WTC11 (cell line): Measurements from ENCODE around the gene PYCARD.

Experiments
- ARID4B ChIP-seq: sonication (generic); formaldehyde crosslinking; IDR thresholded peaks from 2 replicates; pipeline ENCODE4 v1.8.0; 2023; ENCODE audit warnings: missing genetic modification reagents, mild to moderate bottlenecking, borderline replicate concordance
- ETV6 ChIP-seq: sonication (generic); formaldehyde crosslinking; IDR thresholded peaks from 2 replicates; pipeline ENCODE4 v1.8.1; 2022; ENCODE audit warnings: mild to moderate bottlenecking, missing genetic modification reagents
- NR3C1 ChIP-seq: sonication (generic); formaldehyde crosslinking; conservative IDR thresholded peaks from 2 replicates; pipeline ENCODE4 v1.8.1; 2023; ENCODE audit warnings: low read depth, mild to moderate bottlenecking, missing genetic modification reagents
- RORB ChIP-seq: fragments of 250-450 bp; sonication (Bioruptor Pico); IDR thresholded peaks from 2 replicates; pipeline ENCODE4 v1.9.0; 2021; ENCODE audit warnings: mild to moderate bottlenecking
- ZBTB21 ChIP-seq: sonication (generic); formaldehyde crosslinking; IDR thresholded peaks from 2 replicates; pipeline ENCODE4 v1.8.1; 2023; ENCODE audit warnings: mild to moderate bottlenecking, missing genetic modification reagents, borderline replicate concordance
- ZNF416 ChIP-seq: fragments of 250-450 bp; sonication (Bioruptor Pico); IDR thresholded peaks from 2 replicates; pipeline ENCODE4 v1.9.0; 2021; ENCODE audit warnings: mild to moderate bottlenecking, inconsistent platforms
- TF ChIP-seq, protein P1 (sequence below): fragments of 200-600 bp; IDR thresholded peaks from 2 replicates; pipeline ENCODE4 v1.8.0; 2022; ENCODE audit warnings: antibody characterized with exemption
- TF ChIP-seq, protein P2 (sequence below): sonication (generic); formaldehyde crosslinking; IDR thresholded peaks from 2 replicates; pipeline ENCODE4 v1.8.1; 2023; ENCODE audit warnings: mild to moderate bottlenecking, missing genetic modification reagents

DNA sequence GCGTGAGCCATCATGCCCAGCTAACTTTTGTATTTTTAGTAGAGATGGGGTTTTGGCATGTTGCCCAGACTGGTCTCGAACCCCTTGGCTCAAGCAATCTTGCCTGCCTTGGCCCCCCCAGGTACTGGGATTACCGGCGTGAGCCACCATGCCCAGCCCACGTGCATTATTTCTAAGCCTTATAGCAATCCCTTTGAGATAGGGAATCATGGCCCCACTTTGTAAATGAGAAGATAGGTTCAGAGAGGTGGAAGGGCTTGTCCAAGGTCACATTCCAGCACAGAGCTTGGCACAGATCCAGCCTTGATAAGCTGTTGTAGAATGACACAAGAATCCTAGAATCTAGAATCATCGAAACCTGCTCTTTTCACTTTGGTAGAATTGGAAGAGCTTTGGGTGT is 4.2 kb upstream of the PYCARD start:
- TF ChIP-seq, protein P1, sequence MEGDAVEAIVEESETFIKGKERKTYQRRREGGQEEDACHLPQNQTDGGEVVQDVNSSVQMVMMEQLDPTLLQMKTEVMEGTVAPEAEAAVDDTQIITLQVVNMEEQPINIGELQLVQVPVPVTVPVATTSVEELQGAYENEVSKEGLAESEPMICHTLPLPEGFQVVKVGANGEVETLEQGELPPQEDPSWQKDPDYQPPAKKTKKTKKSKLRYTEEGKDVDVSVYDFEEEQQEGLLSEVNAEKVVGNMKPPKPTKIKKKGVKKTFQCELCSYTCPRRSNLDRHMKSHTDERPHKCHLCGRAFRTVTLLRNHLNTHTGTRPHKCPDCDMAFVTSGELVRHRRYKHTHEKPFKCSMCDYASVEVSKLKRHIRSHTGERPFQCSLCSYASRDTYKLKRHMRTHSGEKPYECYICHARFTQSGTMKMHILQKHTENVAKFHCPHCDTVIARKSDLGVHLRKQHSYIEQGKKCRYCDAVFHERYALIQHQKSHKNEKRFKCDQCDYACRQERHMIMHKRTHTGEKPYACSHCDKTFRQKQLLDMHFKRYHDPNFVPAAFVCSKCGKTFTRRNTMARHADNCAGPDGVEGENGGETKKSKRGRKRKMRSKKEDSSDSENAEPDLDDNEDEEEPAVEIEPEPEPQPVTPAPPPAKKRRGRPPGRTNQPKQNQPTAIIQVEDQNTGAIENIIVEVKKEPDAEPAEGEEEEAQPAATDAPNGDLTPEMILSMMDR: no peak
- TF ChIP-seq RORB (no peak), NR3C1 (no peak), ARID4B (no peak), ZNF416 (no peak), ETV6 (no peak), ZBTB21 (CRISPR knock-in tag) (no peak)
- TF ChIP-seq, protein P2, sequence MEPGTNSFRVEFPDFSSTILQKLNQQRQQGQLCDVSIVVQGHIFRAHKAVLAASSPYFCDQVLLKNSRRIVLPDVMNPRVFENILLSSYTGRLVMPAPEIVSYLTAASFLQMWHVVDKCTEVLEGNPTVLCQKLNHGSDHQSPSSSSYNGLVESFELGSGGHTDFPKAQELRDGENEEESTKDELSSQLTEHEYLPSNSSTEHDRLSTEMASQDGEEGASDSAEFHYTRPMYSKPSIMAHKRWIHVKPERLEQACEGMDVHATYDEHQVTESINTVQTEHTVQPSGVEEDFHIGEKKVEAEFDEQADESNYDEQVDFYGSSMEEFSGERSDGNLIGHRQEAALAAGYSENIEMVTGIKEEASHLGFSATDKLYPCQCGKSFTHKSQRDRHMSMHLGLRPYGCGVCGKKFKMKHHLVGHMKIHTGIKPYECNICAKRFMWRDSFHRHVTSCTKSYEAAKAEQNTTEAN (CRISPR knock-in tag): no peak
